CD4-positive, alpha-beta T cell treated with Interleukin-15 for 1 hour (primary cell): ENCODE results near the gene PCDH9.
"Not testable (repeated sequence)": the region's sequence is repeated elsewhere in the genome, so short reads cannot be mapped to it uniquely, and the experiment has no call there.

Experiments used
- DNase-seq: peaks from one replicate; pipeline ENCODE4 v3.0.0-alpha.2; 2020

PCDH9 gene

GRCh38 chr13:66887088-66887487 is 343.0 kb downstream of the PCDH9 start:
- no peak for DNase-seq

- no peak for DNase-seq
Measured at GRCh38 chr13:66886264-66886663, 343.9 kb downstream of the PCDH9 start.

- DNase-seq, result not testable (repeated sequence)
Measured at GRCh38 chr13:66881170-66881569, 349.0 kb downstream of the PCDH9 start.

GRCh38 chr13:66879988-66880387 is 350.1 kb downstream of the PCDH9 start:
- no peak for DNase-seq

GRCh38 chr13:66875264-66875663 is 354.9 kb downstream of the PCDH9 start:
- no peak for DNase-seq

GRCh38 chr13:66864627-66865026 is 365.5 kb downstream of the PCDH9 start:
- DNase-seq, result no peak

GRCh38 chr13:66860878-66861417 is 369.2 kb downstream of the PCDH9 start:
- no peak for DNase-seq

GRCh38 chr13:66859934-66860877 is 369.9 kb downstream of the PCDH9 start:
- DNase-seq, result no peak

- no peak for DNase-seq
Measured at GRCh38 chr13:66859078-66859477, 371.1 kb downstream of the PCDH9 start.

GRCh38 chr13:66858163-66858562 is 372.0 kb downstream of the PCDH9 start:
- DNase-seq, result no peak

- DNase-seq, result no peak
Measured at GRCh38 chr13:66855131-66855530, 375.0 kb downstream of the PCDH9 start.

GRCh38 chr13:66853564-66853963 is 376.6 kb downstream of the PCDH9 start:
- no peak for DNase-seq

- no peak for DNase-seq
Measured at GRCh38 chr13:66849706-66850105, 380.4 kb downstream of the PCDH9 start.

GRCh38 chr13:66847541-66847940 is 382.6 kb downstream of the PCDH9 start:
- no peak for DNase-seq

GRCh38 chr13:66845393-66845792 is 384.7 kb downstream of the PCDH9 start:
- no peak for DNase-seq

GRCh38 chr13:66844933-66845332 is 385.2 kb downstream of the PCDH9 start:
- no peak for DNase-seq

GRCh38 chr13:66842766-66843165 is 387.4 kb downstream of the PCDH9 start:
- no peak for DNase-seq

- DNase-seq, result no peak
Measured at GRCh38 chr13:66840621-66841020, 389.5 kb downstream of the PCDH9 start.

- DNase-seq, result no peak
Measured at GRCh38 chr13:66837246-66837645, 392.9 kb downstream of the PCDH9 start.

- no peak for DNase-seq
Measured at GRCh38 chr13:66835040-66835628, 395.0 kb downstream of the PCDH9 start.

- no peak for DNase-seq
Measured at GRCh38 chr13:66830940-66831716, 399.0 kb downstream of the PCDH9 start.

GRCh38 chr13:66829803-66830202 is 400.3 kb downstream of the PCDH9 start:
- DNase-seq, result no peak

- DNase-seq, result no peak
Measured at GRCh38 chr13:66826398-66826797, 403.7 kb downstream of the PCDH9 start.
